Measurements from ENCODE around the gene YPEL2. TPM values are rescaled to one million over a fixed set of nuclear protein-coding genes. Genes with fewer than 3 reads are reported as not detected.
"Not testable (repeated sequence)": the region's sequence is repeated elsewhere in the genome, so short reads cannot be mapped to it uniquely, and the experiment has no call there.

The YPEL2 gene
- total RNA-seq, 1 donor from 2014 or later: 41.1 TPM

DNA sequence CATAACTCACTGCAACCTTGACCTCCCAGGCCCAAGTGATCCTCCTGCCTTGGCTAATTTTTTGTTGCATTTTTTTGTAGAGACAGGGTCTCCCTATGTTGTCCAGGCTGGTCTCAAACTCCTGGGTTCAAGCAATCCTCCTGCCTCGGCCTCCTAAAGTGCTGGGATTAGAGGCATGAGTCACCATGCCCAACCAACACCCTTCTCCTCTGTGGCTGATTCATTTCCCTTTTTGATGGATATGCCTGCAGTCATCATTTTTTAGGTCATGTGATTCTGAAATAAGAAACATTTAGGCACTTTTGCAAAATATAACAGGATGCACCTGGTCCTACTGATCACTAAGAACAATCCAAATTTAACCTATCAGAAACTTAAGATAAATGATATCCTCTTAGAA, 44.0 kb upstream of the YPEL2 start:
- Histone ChIP-seq H3K27ac (ENCODE audit: low read depth, low read length) (no peak overlapping the region), H3K79me2 (ENCODE audit: insufficient read depth, low read length) (no peaks in the 10 kb centered on the region), H3K4me3 (ENCODE audit: insufficient read depth, low read depth, low read length) (no peak overlapping the region), H4K20me1 (ENCODE audit: insufficient read depth, low read length) (no peaks in the 10 kb centered on the region), H2AFZ (ENCODE audit: low read depth, low read length) (no peak overlapping the region), H3K36me3 (ENCODE audit: insufficient read depth, low read length) (no peaks in the 10 kb centered on the region), H3K9me3 (ENCODE audit: insufficient read depth, low read depth, low read length) (no peaks in the 10 kb centered on the region), H3K27me3 (ENCODE audit: insufficient read depth, low read length) (no peaks in the 10 kb centered on the region), H3K4me2 (ENCODE audit: low read length) (no peak overlapping the region), H3K9ac (ENCODE audit: low read length) (no peak overlapping the region), H3K4me1 (ENCODE audit: insufficient read depth, low read length) (no peaks in the 10 kb centered on the region)
- DNase-seq (ENCODE audit: low read depth): peak; percentile 14
- no peak overlapping the region for H3K4me3 Mint-ChIP-seq (ENCODE audit: unreplicated experiment)
- no peaks in the 10 kb centered on the region for H3K36me3 Mint-ChIP-seq (ENCODE audit: low read depth, unreplicated experiment)
- TF ChIP-seq, protein P1, sequence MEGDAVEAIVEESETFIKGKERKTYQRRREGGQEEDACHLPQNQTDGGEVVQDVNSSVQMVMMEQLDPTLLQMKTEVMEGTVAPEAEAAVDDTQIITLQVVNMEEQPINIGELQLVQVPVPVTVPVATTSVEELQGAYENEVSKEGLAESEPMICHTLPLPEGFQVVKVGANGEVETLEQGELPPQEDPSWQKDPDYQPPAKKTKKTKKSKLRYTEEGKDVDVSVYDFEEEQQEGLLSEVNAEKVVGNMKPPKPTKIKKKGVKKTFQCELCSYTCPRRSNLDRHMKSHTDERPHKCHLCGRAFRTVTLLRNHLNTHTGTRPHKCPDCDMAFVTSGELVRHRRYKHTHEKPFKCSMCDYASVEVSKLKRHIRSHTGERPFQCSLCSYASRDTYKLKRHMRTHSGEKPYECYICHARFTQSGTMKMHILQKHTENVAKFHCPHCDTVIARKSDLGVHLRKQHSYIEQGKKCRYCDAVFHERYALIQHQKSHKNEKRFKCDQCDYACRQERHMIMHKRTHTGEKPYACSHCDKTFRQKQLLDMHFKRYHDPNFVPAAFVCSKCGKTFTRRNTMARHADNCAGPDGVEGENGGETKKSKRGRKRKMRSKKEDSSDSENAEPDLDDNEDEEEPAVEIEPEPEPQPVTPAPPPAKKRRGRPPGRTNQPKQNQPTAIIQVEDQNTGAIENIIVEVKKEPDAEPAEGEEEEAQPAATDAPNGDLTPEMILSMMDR (IDR thresholded peaks at IDR 0.05; ENCODE audit: insufficient read depth, low read depth, low read length): no peak
- TF ChIP-seq EZH2 (IDR thresholded peaks at IDR 0.05; ENCODE audit: insufficient read depth, low read length): no peak
- no peak overlapping the region for H3K27ac Mint-ChIP-seq (ENCODE audit: unreplicated experiment)
- no peaks in the 10 kb centered on the region for H3K4me1 Mint-ChIP-seq (ENCODE audit: low read depth, unreplicated experiment)
- no peaks in the 10 kb centered on the region for H3K27me3 Mint-ChIP-seq (ENCODE audit: low read depth, unreplicated experiment)
- FAIRE-seq: no peak
- no peaks in the 10 kb centered on the region for H3K9me3 Mint-ChIP-seq (ENCODE audit: unreplicated experiment)

DNA sequence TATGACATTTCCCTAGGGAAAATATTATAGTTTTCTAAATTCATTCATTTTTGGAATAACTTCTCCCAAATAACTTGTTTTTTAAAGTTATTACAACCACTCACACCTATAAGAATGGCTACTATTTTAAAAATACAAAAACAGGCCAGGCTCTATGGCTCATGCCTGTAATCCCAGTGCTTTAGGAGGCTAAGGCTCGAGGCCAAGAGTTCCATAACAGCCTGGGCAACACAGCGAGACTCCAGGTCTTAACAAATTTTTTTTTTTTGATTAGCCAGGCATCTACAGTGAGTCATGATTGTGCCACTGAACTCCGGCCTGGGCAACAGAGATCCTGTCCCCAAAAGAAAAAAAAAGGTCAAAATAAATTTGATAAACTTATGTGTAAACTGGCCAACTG, 43.6 kb upstream of the YPEL2 start:
- no peaks in the 10 kb centered on the region for H3K9me3 ChIP-seq (ENCODE audit: insufficient read depth, low read depth, low read length)
- H3K4me2 ChIP-seq (ENCODE audit: low read length): no peak overlapping the region
- no peaks in the 10 kb centered on the region for H3K4me1 Mint-ChIP-seq (ENCODE audit: low read depth, unreplicated experiment)
- no peaks in the 10 kb centered on the region for H4K20me1 ChIP-seq (ENCODE audit: insufficient read depth, low read length)
- no peaks in the 10 kb centered on the region for H3K27me3 Mint-ChIP-seq (ENCODE audit: low read depth, unreplicated experiment)
- no peaks in the 10 kb centered on the region for H3K79me2 ChIP-seq (ENCODE audit: insufficient read depth, low read length)
- no peak overlapping the region for H2AFZ ChIP-seq (ENCODE audit: low read depth, low read length)
- no peak overlapping the region for H3K27ac Mint-ChIP-seq (ENCODE audit: unreplicated experiment)
- FAIRE-seq: no peak
- no peak for TF ChIP-seq EZH2 (IDR thresholded peaks at IDR 0.05; ENCODE audit: insufficient read depth, low read length)
- TF ChIP-seq, protein P1 (IDR thresholded peaks at IDR 0.05; ENCODE audit: insufficient read depth, low read depth, low read length): no peak
- H3K27ac ChIP-seq (ENCODE audit: low read depth, low read length): no peak overlapping the region
- no peaks in the 10 kb centered on the region for H3K9me3 Mint-ChIP-seq (ENCODE audit: unreplicated experiment)
- no peaks in the 10 kb centered on the region for H3K27me3 ChIP-seq (ENCODE audit: insufficient read depth, low read length)
- H3K9ac ChIP-seq (ENCODE audit: low read length): no peak overlapping the region
- no peak overlapping the region for H3K4me3 ChIP-seq (ENCODE audit: insufficient read depth, low read depth, low read length)
- no peaks in the 10 kb centered on the region for H3K4me1 ChIP-seq (ENCODE audit: insufficient read depth, low read length)
- H3K36me3 Mint-ChIP-seq (ENCODE audit: low read depth, unreplicated experiment): no peaks in the 10 kb centered on the region
- no peaks in the 10 kb centered on the region for H3K36me3 ChIP-seq (ENCODE audit: insufficient read depth, low read length)
- DNase-seq (ENCODE audit: low read depth): no peak
- no peak overlapping the region for H3K4me3 Mint-ChIP-seq (ENCODE audit: unreplicated experiment)

DNA sequence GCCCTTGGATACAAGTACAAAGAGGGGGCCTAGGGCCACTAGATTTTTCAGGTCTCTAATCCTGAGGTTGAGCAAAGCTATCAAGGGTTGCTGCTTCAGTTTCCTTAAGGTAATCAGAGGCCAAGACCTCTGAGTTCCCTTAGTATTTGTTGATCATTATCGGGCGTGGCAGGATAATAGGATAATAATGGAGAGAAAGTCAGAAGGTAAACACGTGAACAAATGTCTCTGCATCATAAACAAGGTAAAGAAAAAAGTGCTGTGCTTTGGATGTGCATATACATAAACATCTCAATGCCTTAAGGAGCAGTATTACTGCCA, 41.5 kb upstream of the YPEL2 start:
- Mint-ChIP-seq H3K4me1 (ENCODE audit: low read depth, unreplicated experiment) (no peaks in the 10 kb centered on the region), H3K27me3 (ENCODE audit: low read depth, unreplicated experiment) (no peaks in the 10 kb centered on the region), H3K36me3 (ENCODE audit: low read depth, unreplicated experiment) (no peaks in the 10 kb centered on the region), H3K27ac (ENCODE audit: unreplicated experiment) (no peak overlapping the region), H3K9me3 (ENCODE audit: unreplicated experiment) (no peaks in the 10 kb centered on the region), H3K4me3 (ENCODE audit: unreplicated experiment) (no peak overlapping the region)
- H3K4me3 ChIP-seq (ENCODE audit: insufficient read depth, low read depth, low read length): no peak overlapping the region
- TF ChIP-seq EZH2 (IDR thresholded peaks at IDR 0.05; ENCODE audit: insufficient read depth, low read length): no peak
- TF ChIP-seq, protein P1 (IDR thresholded peaks at IDR 0.05; ENCODE audit: insufficient read depth, low read depth, low read length): no peak
- H4K20me1 ChIP-seq (ENCODE audit: insufficient read depth, low read length): no peaks in the 10 kb centered on the region
- FAIRE-seq (no peak), DNase-seq (ENCODE audit: low read depth) (no peak)
- no peaks in the 10 kb centered on the region for H3K4me1 ChIP-seq (ENCODE audit: insufficient read depth, low read length)
- H3K9me3 ChIP-seq (ENCODE audit: insufficient read depth, low read depth, low read length): no peaks in the 10 kb centered on the region
- no peaks in the 10 kb centered on the region for H3K27me3 ChIP-seq (ENCODE audit: insufficient read depth, low read length)
- no peak overlapping the region for H3K27ac ChIP-seq (ENCODE audit: low read depth, low read length)
- no peaks in the 10 kb centered on the region for H3K79me2 ChIP-seq (ENCODE audit: insufficient read depth, low read length)
- H3K9ac ChIP-seq (ENCODE audit: low read length): no peak overlapping the region
- no peak overlapping the region for H3K4me2 ChIP-seq (ENCODE audit: low read length)
- no peaks in the 10 kb centered on the region for H3K36me3 ChIP-seq (ENCODE audit: insufficient read depth, low read length)
- H2AFZ ChIP-seq (ENCODE audit: low read depth, low read length): no peak overlapping the region

DNA sequence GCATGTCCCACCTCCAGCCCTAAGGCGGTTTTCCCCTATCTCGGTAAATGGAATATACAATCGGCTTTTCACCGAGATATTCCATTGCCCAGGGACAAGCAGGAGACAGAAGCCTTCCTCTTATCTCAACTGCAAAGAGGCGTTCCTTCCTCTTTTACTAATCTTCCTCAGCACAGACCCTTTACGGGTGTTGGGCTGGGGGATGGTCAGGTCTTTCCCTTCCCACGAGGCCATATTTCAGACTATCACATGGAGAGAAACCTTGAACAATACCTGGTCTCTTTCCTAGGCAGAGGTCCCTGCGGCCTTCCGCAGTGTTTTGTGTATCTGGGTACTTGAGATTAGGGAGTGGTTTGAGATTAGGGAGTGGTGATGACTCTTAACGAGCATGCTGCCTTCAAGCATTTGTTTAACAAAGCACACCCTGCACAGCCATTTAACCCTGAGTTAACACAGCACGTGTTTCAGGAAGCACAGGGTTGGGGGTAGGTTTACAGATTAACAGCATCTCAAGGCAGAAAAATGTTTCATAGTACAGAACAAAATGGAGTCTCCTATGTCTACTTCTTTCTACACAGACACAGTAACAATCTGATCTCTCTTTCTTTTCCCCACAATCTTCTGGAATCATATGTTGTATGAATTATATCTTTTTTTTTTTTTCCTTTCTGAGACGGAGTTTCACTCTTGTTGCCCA, 41.0 kb upstream of the YPEL2 start:
- FAIRE-seq; H3K4me2 ChIP-seq (ENCODE audit: low read length); H3K36me3 Mint-ChIP-seq (ENCODE audit: low read depth, unreplicated experiment); DNase-seq (ENCODE audit: low read depth); H3K79me2 ChIP-seq (ENCODE audit: insufficient read depth, low read length); H3K4me1 ChIP-seq (ENCODE audit: insufficient read depth, low read length); H3K4me3 Mint-ChIP-seq (ENCODE audit: unreplicated experiment); H3K9ac ChIP-seq (ENCODE audit: low read length); H3K27me3 Mint-ChIP-seq (ENCODE audit: low read depth, unreplicated experiment); H3K36me3 ChIP-seq (ENCODE audit: insufficient read depth, low read length); H3K9me3 ChIP-seq (ENCODE audit: insufficient read depth, low read depth, low read length); H3K27ac ChIP-seq (ENCODE audit: low read depth, low read length); H4K20me1 ChIP-seq (ENCODE audit: insufficient read depth, low read length); H2AFZ ChIP-seq (ENCODE audit: low read depth, low read length); H3K27ac Mint-ChIP-seq (ENCODE audit: unreplicated experiment); H3K27me3 ChIP-seq (ENCODE audit: insufficient read depth, low read length); H3K9me3 Mint-ChIP-seq (ENCODE audit: unreplicated experiment); H3K4me1 Mint-ChIP-seq (ENCODE audit: low read depth, unreplicated experiment); H3K4me3 ChIP-seq (ENCODE audit: insufficient read depth, low read depth, low read length): not testable (repeated sequence)

All from astrocyte (in vitro differentiated cells and primary cell).